Heart left ventricle (tissue), 16 donors: ENCODE measurements around the gene CPSF7. TPM values are rescaled to one million over a fixed set of nuclear protein-coding genes. Genes with fewer than 3 reads are reported as not detected.

ENCODE experiments used
- ATAC-seq, 4 donors: fragments of 200-7000 bp; cut with Tn5 transposase; one replicate each; pipeline ENCODE4 v1.9.1; 2020 to 2022; ENCODE audit warnings: moderate library complexity in 4 of 4, mild to moderate bottlenecking in 3 of 4, moderate number of reproducible peaks in 1 of 4
- DNase-seq, 5 donors: peaks; one replicate each; pipeline ENCODE4 v3.0.0-alpha.2; 2020
- H3K27ac ChIP-seq, 12 donors: fragments of 200-600 bp; sonication (generic) in 4 of 12; one replicate each; pipeline versions ENCODE4 v1.5.0 to v1.8.0; 2016 to 2022; ENCODE audit warnings: mild to moderate bottlenecking in 2 of 12
- H3K27me3 ChIP-seq, 9 donors: fragments of 200-600 bp; sonication (generic) in 2 of 9; one replicate each; pipeline versions ENCODE4 v1.5.1 to v1.8.0; 2016 to 2022; ENCODE audit warnings: mild to moderate bottlenecking in 3 of 9
- H3K36me3 ChIP-seq, 9 donors: fragments of 200-600 bp; sonication (generic) in 2 of 9; one replicate each; pipeline versions ENCODE4 v1.5.0 to v1.8.0; 2018 to 2022; ENCODE audit warnings: mild to moderate bottlenecking in 2 of 9
- H3K4me1 ChIP-seq, 12 donors: fragments of 200-600 bp; sonication (generic) in 4 of 12; one replicate each; pipeline versions ENCODE4 v1.5.0 to v1.8.0; 2016 to 2022; ENCODE audit warnings: mild to moderate bottlenecking in 3 of 12
- H3K4me3 ChIP-seq, 12 donors: fragments of 200-600 bp; sonication (generic) in 4 of 12; one replicate each; pipeline versions ENCODE4 v1.5.0 to v1.8.0; 2017 to 2022; ENCODE audit warnings: mild to moderate bottlenecking in 9 of 12, moderate library complexity in 4 of 12
- H3K9me3 ChIP-seq, 12 donors: fragments of 200-600 bp; sonication (generic) in 4 of 12; one replicate each; pipeline versions ENCODE4 v1.5.0 to v1.8.0; 2016 to 2022; ENCODE audit warnings: mild to moderate bottlenecking in 1 of 12
- CTCF ChIP-seq, 12 donors: fragments of 200-600 bp; sonication (generic) in 4 of 12; IDR thresholded peaks; one replicate each; pipeline versions ENCODE4 v1.5.0 to v1.8.0; 2018 to 2022; ENCODE audit warnings: antibody characterized with exemption in 12 of 12, mild to moderate bottlenecking in 5 of 12
- POLR2A ChIP-seq, 2 donors: fragments of 450-650 bp; IDR thresholded peaks; one replicate each; pipeline ENCODE4 v1.6.1; 2017; ENCODE audit warnings: antibody characterized with exemption in 2 of 2, mild to moderate bottlenecking in 2 of 2, moderate library complexity in 2 of 2
- WGBS, 4 donors: extraction: QIAGEN DNeasy Blood & Tissue Kit in 2 of 4; methylation state at CpG; one replicate each; pipeline versions ENCODE4 v1.1.5 to v1.1.7; 2013 to 2018; 5-methylcytosine and 5-hydroxymethylcytosine counted together
- intact Hi-C, 10 donors: fragments of 100-400 bp; cut with DNase I; formaldehyde crosslinking; loops; one replicate each; pipeline versions ENCODE4 v1.11.1 to v1.14.2; 2022
- polyA plus RNA-seq, 2 donors: library from polyadenylated mRNA; stranded (reverse); fragments of 200-250 nt; gene quantifications; one replicate each; pipeline ENCODE4 v1.2.3, GENCODE V29; 2013
- total RNA-seq, 9 donors: library from RNA; depleted of rRNA in 2 of 9; stranded (reverse); fragments of >200 nt in 2 of 9; fragmentation: NEBNext Ultra II Directional in 3 of 9; extraction: Animal tissue kit (Norgen Biotek cat#: 25700) in 3 of 9; gene quantifications; one replicate each; pipeline versions ENCODE4 v1.1.0 to v1.2.4, GENCODE V29; 2016 to 2023
- donor health status: ischemic (EF 13 %, LVEDD 7.1; RV severe dilation, severe dysfunction).
- donor health status: healthy with polysubstance abuse.
- donor health status: DM: no; HTN: yes; CAD: no.
- donor health status: DM: no; HTN: no; CAD: no.
- donor health status: ischemic (EF 25% LVEDD 6.9; RV normal size, moderate dysfunction).
- donor health status: ischemic (EF 25% LVEDD 5.7; RV mildly dilated, moderate dysfunction).
- donor health status: healthy.
- donor health status: DM: yes; HTN: yes; CAD: no.
- donor health status: ischemic (EF 35%, LVEDD 5.7; RV mildly dilated, moderate dysfunction).
- donor health status: nonischemic (EF 11% LVEDD 7.7; RV severe dilation, severe dysfunction).
- donor health status: DM: yes; HTN: yes; CAD: no.
- donor health status: PGD.
- donor health status: ischemic (EF 29% LVEDD 5.4; RV normal size, mild dysfunction).
- donor health status: nonischemic (EF 23%, LVEDD 6.1; RV moderate dilation, normal function).

CPSF7 gene
- total and polyA plus RNA-seq, 11 donors: 24.3 to 52.4 (median 35.5) TPM

GRCh38 chr11:61460986-61461385, 31.2 kb upstream of the CPSF7 start:
- ATAC-seq (peak in 2 of 4 donors; percentile 12 to 30), DNase-seq (no peak)
- Histone ChIP-seq H3K4me3 (no peak overlapping the region), H3K27me3 (no peaks in the 10 kb centered on the region), H3K4me1 (peaks cover 0 to 14% (median 9%) of the 10 kb centered on the region in 12 donors), H3K27ac (peak overlapping the region in 1 of 12 donors; percentile 21), H3K9me3 (no peaks in the 10 kb centered on the region), H3K36me3 (peaks cover 0 to 12% (median 0%) of the 10 kb centered on the region in 9 donors)
- WGBS, 4 donors: 76 to 79% (median 77%) methylated on average over 5 of the region's 5 CpGs
- TF ChIP-seq POLR2A (IDR thresholded peaks at IDR 0.05) (no peak), CTCF (IDR thresholded peaks at IDR 0.05) (peak in 1 of 12 donors; percentile 19)
- intact Hi-C loops: no loop called here

- ATAC-seq: peak; percentile 37 to 74 (median 66)
- WGBS, 4 donors: 48 to 60% (median 53%) methylated on average over 3 of the region's 3 CpGs
- Histone ChIP-seq H3K27ac (peak overlapping the region in 1 of 12 donors; percentile 21), H3K4me3 (no peak overlapping the region), H3K36me3 (peaks cover 0 to 15% (median 4%) of the 10 kb centered on the region in 9 donors), H3K27me3 (no peaks in the 10 kb centered on the region), H3K9me3 (no peaks in the 10 kb centered on the region), H3K4me1 (peaks cover 0 to 14% (median 9%) of the 10 kb centered on the region in 12 donors)
- peak in 4 of 5 donors; percentile 34 to 74 (median 41) for DNase-seq
- intact Hi-C loops: no loop called here
- no peak for TF ChIP-seq CTCF (IDR thresholded peaks at IDR 0.05)
- TF ChIP-seq POLR2A (IDR thresholded peaks at IDR 0.05): no peak
Observed at GRCh38 chr11:61460474-61460881, 30.7 kb upstream of the CPSF7 start.

- Histone ChIP-seq H3K27me3 (no peaks in the 10 kb centered on the region), H3K36me3 (peaks cover 0 to 53% (median 11%) of the 10 kb centered on the region in 9 donors), H3K9me3 (no peaks in the 10 kb centered on the region), H3K4me1 (peaks cover 0 to 18% (median 3%) of the 10 kb centered on the region in 12 donors), H3K27ac (peak overlapping the region in 6 of 12 donors; percentile 0 to 63 (median 14)), H3K4me3 (no peak overlapping the region)
- TF ChIP-seq CTCF (IDR thresholded peaks at IDR 0.05) (no peak), POLR2A (IDR thresholded peaks at IDR 0.05) (no peak)
- intact Hi-C loops: loop anchor here in 1 of 10 donors (10.0 kb wide), 1 partner anchor 60 kb away; no protein-coding TSS in a partner anchor
- WGBS, 4 donors: 63 to 78% (median 72%) methylated on average over 7 of the region's 7 CpGs
- peak in 2 of 4 donors; percentile 15 to 37 for ATAC-seq
- peak in 1 of 5 donors; percentile 55 for DNase-seq
Observed at GRCh38 chr11:61454520-61454919, 24.7 kb upstream of the CPSF7 start.

- H3K36me3 ChIP-seq: peaks cover 0 to 59% (median 11%) of the 10 kb centered on the region in 9 donors
- no peaks in the 10 kb centered on the region for H3K9me3 ChIP-seq
- TF ChIP-seq CTCF (IDR thresholded peaks at IDR 0.05) (no peak), POLR2A (IDR thresholded peaks at IDR 0.05) (no peak)
- intact Hi-C loops: loop anchor here in 1 of 10 donors (10.0 kb wide), 1 partner anchor 61 kb away; no protein-coding TSS in a partner anchor
- H3K27me3 ChIP-seq: no peaks in the 10 kb centered on the region
- DNase-seq (no peak), ATAC-seq (peak in 2 of 4 donors; percentile 24 to 45)
- peaks cover 0 to 25% (median 8%) of the 10 kb centered on the region in 12 donors for H3K4me1 ChIP-seq
- H3K4me3 ChIP-seq: no peak overlapping the region
- WGBS, 4 donors: 36 to 59% (median 52%) methylated on average over 3 of the region's 3 CpGs
- H3K27ac ChIP-seq: peak overlapping the region in 6 of 12 donors; percentile 0 to 63 (median 14)
Observed at GRCh38 chr11:61453695-61454094, 23.9 kb upstream of the CPSF7 start.
